ENCODE results near the gene UNG. TPM values are rescaled to one million over a fixed set of nuclear protein-coding genes. Genes with fewer than 3 reads are reported as not detected.

The UNG gene
- total RNA-seq, 1 experiment from 2014 or later = 188 TPM

GRCh38 chr12:109114644-109115043 lies 17.2 kb downstream of the UNG start:
- Histone ChIP-seq H4K20me1 (ENCODE audit: control insufficient read depth, insufficient read depth, insufficient read length) (no peaks in the 10 kb centered on the region), H4K91ac (ENCODE audit: insufficient read length, low read depth, low read length) (no peak overlapping the region), H2BK5ac (ENCODE audit: insufficient read length, low read length) (no peak overlapping the region), H2AFZ (ENCODE audit: low read length) (no peak overlapping the region), H3K27ac (ENCODE audit: insufficient read length, low read depth, low read length) (no peak overlapping the region), H2BK20ac (ENCODE audit: low read depth, low read length, poor library complexity, severe bottlenecking) (no peak overlapping the region), H4K5ac (ENCODE audit: insufficient read length, low read depth, low read length) (no peak overlapping the region), H3K9me3 (ENCODE audit: control insufficient read depth, low read depth, low read length) (no peaks in the 10 kb centered on the region), H3K18ac (ENCODE audit: insufficient read length, low read depth, low read length) (no peak overlapping the region), H4K8ac (replicated peaks; ENCODE audit: insufficient read length, low read depth, low read length) (no peak overlapping the region), H3K4ac (ENCODE audit: low read depth, low read length) (no peak overlapping the region), H2BK15ac (ENCODE audit: low read depth, low read length) (no peak overlapping the region), H3K79me1 (ENCODE audit: insufficient read depth, low read depth, low read length, poor library complexity, severe bottlenecking) (no peaks in the 10 kb centered on the region), H2BK12ac (ENCODE audit: insufficient read length, low read depth, low read length) (no peak overlapping the region), H3K56ac (ENCODE audit: insufficient read length, low read depth, low read length) (no peak overlapping the region), H2AK5ac (ENCODE audit: insufficient read length, low read length) (no peak overlapping the region), H3K27me3 (ENCODE audit: insufficient read depth, low read length) (no peaks in the 10 kb centered on the region), H2BK120ac (ENCODE audit: low read depth, low read length, poor library complexity, severe bottlenecking) (no peak overlapping the region), H3K4me2 (ENCODE audit: insufficient read depth, insufficient read length, low read length) (no peak overlapping the region), H3K79me2 (ENCODE audit: insufficient read depth, low read length) (no peaks in the 10 kb centered on the region), H3T11ph (ENCODE audit: low read length) (no peak overlapping the region), H3K23ac (ENCODE audit: insufficient read length, low read depth, low read length) (no peak overlapping the region), H3K23me2 (ENCODE audit: insufficient read length, low read depth, low read length, poor library complexity, severe bottlenecking) (peaks cover 4% of the 10 kb centered on the region), H3K4me1 (ENCODE audit: insufficient read depth, low read length) (peaks cover 6% of the 10 kb centered on the region; the same call in 1 of the 2 replicates), H3K14ac (ENCODE audit: insufficient read depth, low read length) (no peak overlapping the region), H3K9ac (ENCODE audit: extremely low read depth, insufficient read length, low read length) (no peak overlapping the region)
- Mint-ChIP-seq H3K36me3 (ENCODE audit: insufficient read depth in 1 of 3, low read depth in 3 of 3) (peaks cover 0 to 14% (median 7%) of the 10 kb centered on the region in 3 experiments; a peak in 4 of 7 replicates), H3K4me1 (peaks cover 24 to 28% of the 10 kb centered on the region in 2 experiments), H3K4me3 (no peak overlapping the region), H3K27me3 (ENCODE audit: low read depth) (no peaks in the 10 kb centered on the region), H3K9me3 (no peaks in the 10 kb centered on the region), H3K27ac (no peak overlapping the region)
- WGBS (ENCODE audit: extremely low coverage, insufficient read length, low lambda C conversion rate) = no CpG with 5 or more reads among the region's 2 CpGs
- no peak for DNase-seq
- no peak for TF ChIP-seq CTCF (conservative IDR thresholded peaks at IDR 0.05)
